Measurements from ENCODE around the gene LARP7.
"Not testable (repeated sequence)": the region's sequence is repeated elsewhere in the genome, so short reads cannot be mapped to it uniquely, and the experiment has no call there.

The LARP7 gene

DNA sequence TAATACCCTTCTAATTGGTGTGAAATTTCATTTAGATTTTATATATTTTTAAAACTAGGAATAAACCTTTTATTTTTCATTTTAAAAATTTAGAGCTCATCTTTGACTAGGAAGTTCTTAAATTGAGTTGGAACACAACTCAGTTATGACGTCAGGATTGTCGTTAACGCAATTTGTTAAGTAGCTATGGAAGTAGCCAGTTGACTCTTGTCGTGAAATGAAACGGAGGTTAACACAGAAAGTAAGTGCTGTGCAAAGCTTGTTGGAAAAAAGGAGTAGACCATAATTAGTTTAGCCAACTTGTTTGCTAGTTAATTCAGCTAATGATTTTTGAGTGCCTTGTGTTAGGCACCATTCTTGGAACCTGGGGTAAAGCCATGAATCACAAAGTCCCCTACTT, 18.3 kb downstream of the LARP7 start:
- no peak for DNase-seq (ENCODE audit: low read depth)
- no peak overlapping the region for H3K4me3 ChIP-seq (ENCODE audit: low read depth, low read length)
- TF ChIP-seq POLR2A (IDR thresholded peaks at IDR 0.05; ENCODE audit: extremely low read depth, insufficient read length), result no peak
- no peak for TF ChIP-seq CTCF (IDR thresholded peaks at IDR 0.05; ENCODE audit: low read depth, low read length)
- TF ChIP-seq, protein P1, sequence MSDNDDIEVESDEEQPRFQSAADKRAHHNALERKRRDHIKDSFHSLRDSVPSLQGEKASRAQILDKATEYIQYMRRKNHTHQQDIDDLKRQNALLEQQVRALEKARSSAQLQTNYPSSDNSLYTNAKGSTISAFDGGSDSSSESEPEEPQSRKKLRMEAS (IDR thresholded peaks at IDR 0.05; ENCODE audit: low read depth, low read length), result no peak
- no peak for TF ChIP-seq MYC (IDR thresholded peaks at IDR 0.05; ENCODE audit: low read depth, low read length)

DNA sequence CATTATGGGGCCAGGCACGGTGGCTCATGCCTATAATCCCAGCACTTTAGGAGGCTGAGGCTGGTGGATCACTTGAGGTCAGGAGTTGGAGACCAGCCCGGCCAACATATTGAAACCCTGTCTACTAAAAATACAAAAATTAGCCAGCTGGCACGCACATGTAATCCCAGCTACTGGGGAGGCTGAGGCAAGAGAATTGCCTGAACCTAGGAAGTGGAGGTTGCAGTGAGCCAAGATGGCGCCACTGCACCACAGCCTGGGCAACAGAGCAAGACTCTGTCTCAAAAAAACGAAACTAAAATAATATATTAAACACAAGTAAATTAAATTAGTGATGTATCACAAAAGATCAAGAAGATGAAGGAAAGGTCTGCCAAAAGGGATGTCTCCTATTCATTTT, 19.2 kb downstream of the LARP7 start:
- not testable (repeated sequence) for DNase-seq (ENCODE audit: low read depth); H3K4me3 ChIP-seq (ENCODE audit: low read depth, low read length)

- DNase-seq (ENCODE audit: low read depth), result peak; percentile 2
- H3K4me3 ChIP-seq (ENCODE audit: low read depth, low read length), result no peak overlapping the region
- TF ChIP-seq CTCF (IDR thresholded peaks at IDR 0.05; ENCODE audit: low read depth, low read length), result no peak
- no peak for TF ChIP-seq POLR2A (IDR thresholded peaks at IDR 0.05; ENCODE audit: extremely low read depth, insufficient read length)
- TF ChIP-seq, protein P1 (IDR thresholded peaks at IDR 0.05; ENCODE audit: low read depth, low read length), result no peak
- no peak for TF ChIP-seq MYC (IDR thresholded peaks at IDR 0.05; ENCODE audit: low read depth, low read length)
Observed at GRCh38 chr4:112664611-112665010, 27.7 kb downstream of the LARP7 start.

GRCh38 chr4:112668131-112668530, 31.2 kb downstream of the LARP7 start:
- TF ChIP-seq, protein P1 (IDR thresholded peaks at IDR 0.05; ENCODE audit: low read depth, low read length), result no peak
- no peak for TF ChIP-seq POLR2A (IDR thresholded peaks at IDR 0.05; ENCODE audit: extremely low read depth, insufficient read length)
- no peak for TF ChIP-seq MYC (IDR thresholded peaks at IDR 0.05; ENCODE audit: low read depth, low read length)
- TF ChIP-seq CTCF (IDR thresholded peaks at IDR 0.05; ENCODE audit: low read depth, low read length), result no peak
- DNase-seq (ENCODE audit: low read depth), result no peak
- H3K4me3 ChIP-seq (ENCODE audit: low read depth, low read length), result no peak overlapping the region

DNA sequence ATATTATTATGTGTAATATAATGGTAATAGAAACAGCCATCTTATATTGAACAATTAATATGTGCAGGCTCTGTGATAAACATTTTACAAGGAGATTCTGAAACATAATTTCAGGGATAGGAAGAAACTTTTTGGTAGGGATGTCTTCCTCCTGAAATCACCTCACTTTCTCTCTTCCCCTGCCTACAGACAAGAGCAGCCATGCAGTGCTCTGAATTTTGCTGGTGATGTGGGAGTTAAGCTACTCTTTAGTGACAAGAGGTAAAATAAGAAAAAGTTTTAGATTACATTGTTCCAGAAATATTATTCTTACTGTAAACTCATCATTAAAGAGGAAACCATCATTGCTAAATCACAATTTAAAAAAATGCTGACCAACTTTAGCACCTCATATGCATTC, 36.1 kb downstream of the LARP7 start:
- DNase-seq (ENCODE audit: low read depth), result no peak
- TF ChIP-seq CTCF (IDR thresholded peaks at IDR 0.05; ENCODE audit: low read depth, low read length) (no peak), MYC (IDR thresholded peaks at IDR 0.05; ENCODE audit: low read depth, low read length) (no peak), POLR2A (IDR thresholded peaks at IDR 0.05; ENCODE audit: extremely low read depth, insufficient read length) (no peak)
- TF ChIP-seq, protein P1 (IDR thresholded peaks at IDR 0.05; ENCODE audit: low read depth, low read length), result no peak
- H3K4me3 ChIP-seq (ENCODE audit: low read depth, low read length), result no peak overlapping the region

DNA sequence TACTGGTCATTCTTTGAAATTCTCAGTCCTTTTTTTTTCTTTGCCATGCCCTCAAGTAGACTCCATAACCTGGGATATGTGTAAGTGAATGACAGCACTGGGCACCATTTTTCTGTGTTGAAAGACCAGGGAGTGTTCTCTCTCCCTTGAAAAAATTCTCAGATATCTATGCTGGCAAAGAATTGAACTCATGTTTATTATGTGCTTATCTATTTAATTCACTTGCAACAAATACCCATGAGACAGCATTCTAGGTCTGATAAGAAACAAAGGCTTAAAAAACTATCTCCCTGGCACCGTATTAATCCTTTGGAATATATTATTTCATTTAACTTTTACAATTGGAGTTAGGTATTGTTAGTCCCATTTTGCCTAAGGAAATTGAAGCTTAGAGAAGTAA, 36.7 kb downstream of the LARP7 start:
- no peak for DNase-seq (ENCODE audit: low read depth)
- TF ChIP-seq, protein P1 (IDR thresholded peaks at IDR 0.05; ENCODE audit: low read depth, low read length), result no peak
- TF ChIP-seq MYC (IDR thresholded peaks at IDR 0.05; ENCODE audit: low read depth, low read length), result no peak
- TF ChIP-seq POLR2A (IDR thresholded peaks at IDR 0.05; ENCODE audit: extremely low read depth, insufficient read length), result no peak
- no peak for TF ChIP-seq CTCF (IDR thresholded peaks at IDR 0.05; ENCODE audit: low read depth, low read length)
- no peak overlapping the region for H3K4me3 ChIP-seq (ENCODE audit: low read depth, low read length)
